A673 (cell line): Measurements from ENCODE around the gene ZNF300.

Experiments used
- EZH2 ChIP-seq: fragments of 200-600 bp; sonication (generic); IDR thresholded peaks from 2 replicates; pipeline ENCODE4 v1.6.1; 2017; ENCODE audit warnings: borderline replicate concordance, low read depth, mild to moderate bottlenecking, mixed read lengths, antibody characterized with exemption, low read length; ENCODE audit not compliant: poor library complexity, severe bottlenecking
- TF ChIP-seq, protein P1 (sequence below): fragments of 300-800, 200-600 bp; sonication (generic); conservative IDR thresholded peaks from 2 replicates; pipeline ENCODE4 v1.5.1; 2017; ENCODE audit warnings: low read depth, mild to moderate bottlenecking, antibody characterized with exemption, low read length, moderate library complexity, mixed read lengths

DNA sequence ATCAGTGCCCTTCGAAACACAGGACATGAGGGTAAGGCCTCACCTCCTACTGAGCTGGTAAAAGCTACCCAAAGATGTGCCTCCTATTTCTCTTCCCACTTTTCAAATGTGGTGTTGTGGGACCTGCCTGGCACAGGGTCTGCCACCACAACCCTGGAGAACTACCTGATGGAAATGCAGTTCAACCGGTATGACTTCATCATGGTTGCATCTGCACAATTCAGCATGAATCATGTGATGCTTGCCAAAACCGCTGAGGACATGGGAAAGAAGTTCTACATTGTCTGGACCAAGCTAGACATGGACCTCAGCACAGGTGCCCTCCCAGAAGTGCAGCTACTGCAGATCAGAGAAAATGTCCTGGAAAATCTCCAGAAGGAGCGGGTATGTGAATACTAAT lies 56.5 kb downstream of the ZNF300 start:
- TF ChIP-seq, protein P1, sequence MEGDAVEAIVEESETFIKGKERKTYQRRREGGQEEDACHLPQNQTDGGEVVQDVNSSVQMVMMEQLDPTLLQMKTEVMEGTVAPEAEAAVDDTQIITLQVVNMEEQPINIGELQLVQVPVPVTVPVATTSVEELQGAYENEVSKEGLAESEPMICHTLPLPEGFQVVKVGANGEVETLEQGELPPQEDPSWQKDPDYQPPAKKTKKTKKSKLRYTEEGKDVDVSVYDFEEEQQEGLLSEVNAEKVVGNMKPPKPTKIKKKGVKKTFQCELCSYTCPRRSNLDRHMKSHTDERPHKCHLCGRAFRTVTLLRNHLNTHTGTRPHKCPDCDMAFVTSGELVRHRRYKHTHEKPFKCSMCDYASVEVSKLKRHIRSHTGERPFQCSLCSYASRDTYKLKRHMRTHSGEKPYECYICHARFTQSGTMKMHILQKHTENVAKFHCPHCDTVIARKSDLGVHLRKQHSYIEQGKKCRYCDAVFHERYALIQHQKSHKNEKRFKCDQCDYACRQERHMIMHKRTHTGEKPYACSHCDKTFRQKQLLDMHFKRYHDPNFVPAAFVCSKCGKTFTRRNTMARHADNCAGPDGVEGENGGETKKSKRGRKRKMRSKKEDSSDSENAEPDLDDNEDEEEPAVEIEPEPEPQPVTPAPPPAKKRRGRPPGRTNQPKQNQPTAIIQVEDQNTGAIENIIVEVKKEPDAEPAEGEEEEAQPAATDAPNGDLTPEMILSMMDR, result no peak
- no peak for TF ChIP-seq EZH2
